GM18951 (cell line): ENCODE measurements around the gene TRIM10.
"Not testable (repeated sequence)": the region's sequence is repeated elsewhere in the genome, so short reads cannot be mapped to it uniquely, and the experiment has no call there.

Source experiments
- POLR2A ChIP-seq: IDR thresholded peaks from 4 replicates; pipeline ENCODE4 v1.6.1; 2011; ENCODE audit warnings: mild to moderate bottlenecking; ENCODE audit not compliant: insufficient read length, insufficient read depth; ENCODE audit errors: extremely low read depth
- in situ Hi-C: fragments of 300-500 bp; cut with MboI; formaldehyde crosslinking; loops from one replicate; pipeline ENCODE4 v1.12.0; 2022; ENCODE audit warnings: low sequenced_read_pairs, mixed read lengths, inconsistent platforms; ENCODE audit not compliant: unreplicated experiment

Gene TRIM10

DNA sequence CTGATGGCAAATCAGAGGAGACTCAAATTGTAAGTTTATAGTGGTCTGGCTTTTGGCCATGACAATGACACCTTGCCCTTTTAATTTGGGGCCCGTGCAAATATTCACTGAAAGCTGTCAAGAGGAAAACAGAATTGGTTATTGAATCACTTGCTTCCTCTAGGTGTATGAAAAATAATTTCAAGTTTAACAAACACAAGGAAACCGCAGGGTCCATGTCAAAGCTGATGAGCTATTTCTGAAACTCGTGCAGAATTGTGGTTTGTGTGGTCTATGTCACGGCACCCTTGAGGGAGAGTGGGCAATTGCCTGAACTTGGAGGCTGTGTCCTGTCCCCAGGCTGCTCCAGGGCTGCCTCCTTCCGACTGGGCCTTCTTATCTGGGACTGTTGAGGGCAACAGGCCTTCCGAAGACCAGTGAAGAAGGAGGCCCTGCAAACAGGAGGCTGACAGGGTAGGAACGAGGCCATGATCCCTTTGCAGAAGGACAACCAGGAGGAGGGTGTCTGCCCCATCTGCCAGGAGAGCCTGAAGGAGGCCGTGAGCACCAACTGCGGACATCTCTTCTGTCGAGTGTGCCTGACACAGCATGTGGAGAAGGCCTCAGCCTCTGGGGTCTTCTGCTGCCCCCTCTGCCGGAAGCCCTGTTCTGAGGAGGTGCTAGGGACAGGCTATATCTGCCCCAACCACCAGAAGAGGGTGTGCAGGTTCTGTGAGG is 24.3 kb downstream of the TRIM10 start:
- in situ Hi-C loops = no loop called here

DNA sequence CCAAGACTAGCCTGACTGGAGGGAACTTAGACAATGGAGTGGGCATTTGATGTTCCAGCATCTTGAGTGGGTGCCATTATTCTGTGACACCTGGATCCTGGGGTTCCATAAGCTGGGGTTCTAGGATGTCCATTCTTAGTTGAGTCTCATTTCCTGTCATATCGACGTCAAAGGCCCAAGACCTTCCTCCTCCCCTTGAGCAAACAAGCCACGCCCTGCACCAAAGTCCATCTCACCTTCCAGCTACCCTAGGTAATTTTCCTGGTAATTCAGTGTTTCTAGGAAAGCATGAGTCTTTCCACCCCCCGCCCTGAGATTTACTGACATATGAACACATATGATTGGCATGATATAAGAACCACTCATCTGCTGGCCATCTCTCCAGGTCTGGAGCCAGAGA is 25.3 kb downstream of the TRIM10 start, which contains the start of gene TRIM40:
Gene TRIM40, plus strand, starts transcription at position 384 of the 400 bp plus-strand sequence. CDS start 897 bp downstream, outside the sequence.
- TF ChIP-seq POLR2A = no peak
- in situ Hi-C loops = no loop called here

More for the DNA sequence above, 24.3 kb downstream of the TRIM10 start:
- no peak for TF ChIP-seq POLR2A

DNA sequence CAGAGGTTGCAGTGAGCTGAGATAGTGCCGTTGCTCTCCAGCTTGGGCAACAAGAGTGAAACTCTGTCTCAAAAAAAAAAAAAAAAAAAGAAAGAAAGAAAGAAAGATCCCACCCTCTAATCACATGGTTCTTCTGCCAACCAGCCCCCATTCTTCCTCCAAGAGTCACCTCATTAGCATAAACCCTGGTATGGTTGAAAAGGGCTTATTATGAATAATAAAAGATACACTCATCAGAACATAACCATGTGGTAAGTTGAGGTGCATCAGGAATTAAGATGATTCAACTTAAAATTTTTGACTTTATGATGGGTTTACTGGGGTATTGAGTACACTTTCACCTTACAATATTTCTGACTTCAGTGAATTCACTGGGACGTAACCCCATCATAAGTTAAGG is 25.9 kb downstream of the TRIM10 start:
- in situ Hi-C loops = no loop called here
- TF ChIP-seq POLR2A = no peak

DNA sequence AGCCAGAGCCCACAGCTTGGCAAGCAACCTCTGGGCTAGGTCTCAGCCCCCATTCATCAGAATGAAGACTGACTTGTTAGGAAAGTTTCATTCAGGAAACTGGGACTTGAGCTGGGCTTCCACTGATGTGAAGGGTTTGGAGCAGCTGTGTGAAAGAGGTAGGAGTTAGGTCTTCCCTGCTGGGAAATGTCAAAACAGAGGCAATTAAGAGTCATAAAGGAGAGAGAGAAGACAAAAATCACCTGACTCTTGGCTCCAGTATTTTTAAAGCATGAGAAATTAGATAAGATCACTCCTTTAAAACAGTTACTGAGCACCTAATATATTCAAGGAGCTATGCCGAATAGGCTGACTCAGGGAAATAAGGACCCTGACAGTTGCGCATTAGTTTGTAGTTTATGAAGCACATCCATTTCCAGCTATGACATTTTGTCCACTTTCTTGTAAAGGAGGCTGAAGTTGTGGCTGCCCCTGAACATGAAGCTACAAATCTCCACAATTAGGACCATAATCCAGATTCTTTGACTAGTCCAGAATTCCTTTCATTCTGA is 29.0 kb downstream of the TRIM10 start:
- no peak for TF ChIP-seq POLR2A
- in situ Hi-C loops = no loop called here

GRCh38 chr6:30130887-30131862 is 29.8 kb downstream of the TRIM10 start:
- in situ Hi-C loops = no loop called here
- TF ChIP-seq POLR2A = no peak

- in situ Hi-C loops = no loop called here
- no peak for TF ChIP-seq POLR2A
These were observed 30.8 kb downstream of the TRIM10 start for GRCh38 chr6:30130179-30130679.

- no peak for TF ChIP-seq POLR2A
- in situ Hi-C loops = no loop called here
These were observed 31.5 kb downstream of the TRIM10 start for GRCh38 chr6:30129265-30130178.

DNA sequence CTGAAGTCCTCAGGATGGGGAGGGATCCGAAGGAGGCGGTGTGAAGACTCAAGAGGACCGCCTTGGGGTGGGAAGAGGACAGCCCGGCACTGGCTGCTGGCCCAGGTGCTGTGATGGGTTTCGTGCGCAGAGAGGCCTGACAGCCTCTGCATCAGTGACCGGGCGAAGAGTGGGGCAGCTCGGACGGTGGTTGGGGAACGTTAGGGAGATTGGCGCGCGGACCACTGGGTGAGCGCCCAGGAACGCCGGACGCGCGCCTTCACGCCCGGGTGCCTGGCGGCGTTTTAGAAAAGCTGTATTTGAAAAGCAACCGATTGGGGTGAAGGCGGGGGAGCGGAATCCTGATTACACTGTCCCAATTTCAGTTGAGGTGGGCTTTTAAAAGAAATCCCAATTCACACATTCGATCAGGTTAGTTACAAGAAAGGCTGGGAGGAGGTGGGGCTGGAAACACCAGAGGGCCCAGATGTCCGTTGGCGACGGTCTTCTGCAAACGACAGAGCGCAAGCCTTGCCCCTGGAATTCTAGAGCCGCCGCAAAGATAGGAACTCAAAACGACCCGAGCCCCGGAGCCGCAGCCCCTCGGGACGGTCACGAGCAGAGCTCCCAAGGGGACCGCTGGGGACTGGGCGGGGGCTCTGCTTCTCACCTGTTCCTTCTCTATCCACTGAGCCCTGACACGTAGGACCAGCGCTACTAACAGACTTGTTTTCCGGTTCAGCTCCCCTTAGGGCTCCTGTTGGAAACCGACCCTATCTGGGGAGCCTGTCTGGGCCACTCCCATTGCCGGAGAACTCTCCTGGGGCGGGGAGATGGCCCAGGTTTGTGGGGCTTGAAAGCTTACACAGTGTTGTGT is 33.5 kb downstream of the TRIM10 start:
- no peak for TF ChIP-seq POLR2A

DNA sequence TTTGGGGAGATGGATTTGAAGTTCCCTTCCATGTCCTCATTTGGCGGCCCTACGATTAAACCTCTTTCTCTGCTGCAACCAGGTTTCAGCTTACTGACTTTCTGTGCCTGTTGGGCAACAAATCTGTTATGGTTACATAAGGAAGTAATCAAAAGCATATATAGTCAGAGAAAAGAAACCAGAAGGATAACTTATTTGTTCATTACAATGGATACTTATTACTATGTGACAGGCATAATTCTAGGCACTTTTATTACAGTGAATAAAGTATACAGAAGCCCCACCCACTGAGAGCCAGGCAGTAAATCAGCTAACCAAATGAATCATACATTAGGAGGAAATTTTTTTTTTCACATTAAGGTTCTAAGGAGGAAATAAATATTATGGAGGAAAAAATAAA is 38.5 kb downstream of the TRIM10 start:
- in situ Hi-C loops = no loop called here
- TF ChIP-seq POLR2A = no peak

More for the DNA sequence above, 33.5 kb downstream of the TRIM10 start:
- in situ Hi-C loops = no loop called here

- in situ Hi-C loops = no loop called here
These were observed 39.3 kb downstream of the TRIM10 start for GRCh38 chr6:30121446-30122366.

DNA sequence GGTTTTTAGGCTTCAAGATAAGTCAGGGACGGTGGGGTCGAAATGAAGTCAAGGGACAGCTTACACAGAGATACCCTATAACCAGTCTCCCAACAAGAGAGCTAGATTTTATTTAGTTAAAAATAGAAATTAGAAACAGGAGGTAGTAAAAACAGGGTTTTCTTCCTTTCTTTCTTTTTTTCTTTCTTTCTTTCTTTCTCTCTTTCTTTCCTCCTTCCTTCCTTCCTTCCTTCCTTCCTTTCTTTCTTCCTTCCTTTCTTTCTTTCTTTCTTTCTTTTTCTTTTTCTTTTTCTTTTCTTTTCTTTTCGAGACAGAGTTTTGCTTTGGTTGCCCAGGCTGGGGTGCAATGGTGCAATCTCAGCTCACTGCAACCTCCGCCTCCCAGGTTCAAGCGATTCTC is 42.3 kb downstream of the TRIM10 start:
- in situ Hi-C loops = not testable (repeated sequence)

More at GRCh38 chr6:30121446-30122366, 39.3 kb downstream of the TRIM10 start:
- no peak for TF ChIP-seq POLR2A
